OCI-LY1 (cell line): Measurements from ENCODE around the gene ZFHX3.

Experiments
- H2AFZ ChIP-seq: fragments of 200-600 bp; sonication (generic), shearing (Covaris generic); 2 replicates; pipeline ENCODE4 v1.6.0; 2014; ENCODE audit warnings: antibody characterized with exemption, mild to moderate bottlenecking, low read length
- H3F3A ChIP-seq: fragments of 200-600 bp; sonication (generic), shearing (Covaris generic); 2 replicates; pipeline ENCODE4 v1.6.0; 2014; ENCODE audit warnings: mild to moderate bottlenecking, antibody characterized with exemption, low read length, moderate library complexity; ENCODE audit not compliant: insufficient read depth
- H3K27ac ChIP-seq: fragments of 200-600 bp; sonication (generic); 2 replicates; pipeline ENCODE4 v1.5.1; 2014; ENCODE audit warnings: low read length, mixed run types, mild to moderate bottlenecking, low read depth; ENCODE audit not compliant: poor library complexity, severe bottlenecking
- H3K27me3 ChIP-seq: fragments of 200-600 bp; sonication (generic); 2 replicates; pipeline ENCODE4 v1.6.0; 2014; ENCODE audit warnings: antibody characterized with exemption, mild to moderate bottlenecking, low read length, moderate library complexity; ENCODE audit not compliant: insufficient read depth
- H3K36me3 ChIP-seq: fragments of 200-600 bp; sonication (generic); 2 replicates; pipeline ENCODE4 v1.6.1; 2014; ENCODE audit warnings: mild to moderate bottlenecking, antibody characterized with exemption, low read length, moderate library complexity, mixed read lengths; ENCODE audit not compliant: insufficient read depth
- H3K4me1 ChIP-seq: fragments of 200-600 bp; sonication (generic); 2 replicates; pipeline ENCODE4 v1.5.1; 2014; ENCODE audit warnings: mild to moderate bottlenecking, low read length, moderate library complexity; ENCODE audit not compliant: insufficient read depth, severe bottlenecking
- H3K4me2 ChIP-seq: fragments of 200-600 bp; sonication (generic), shearing (Covaris generic); 2 replicates; pipeline ENCODE4 v1.6.1; 2014; ENCODE audit warnings: low read length
- H3K4me3 ChIP-seq: fragments of 200-600 bp; sonication (generic); 2 replicates; pipeline ENCODE4 v1.5.1; 2014; ENCODE audit warnings: low read length, low read depth, mild to moderate bottlenecking, mixed read lengths; ENCODE audit not compliant: poor library complexity, severe bottlenecking
- H3K79me2 ChIP-seq: fragments of 200-600 bp; shearing (Covaris generic); 2 replicates; pipeline ENCODE4 v1.6.1; 2016; ENCODE audit warnings: mixed run types, low read length, mixed read lengths; ENCODE audit not compliant: insufficient read depth
- H3K9ac ChIP-seq: fragments of 200-600 bp; sonication (generic), shearing (Covaris generic); 2 replicates; pipeline ENCODE4 v1.6.1; 2014; ENCODE audit warnings: mild to moderate bottlenecking, low read length, mixed read lengths
- H3K9me2 ChIP-seq: fragments of 200-600 bp; sonication (generic), shearing (Covaris generic); 2 replicates; pipeline ENCODE4 v1.6.1; 2014; ENCODE audit warnings: low read depth, mild to moderate bottlenecking, low read length, mixed read lengths
- H3K9me3 ChIP-seq: fragments of 200-600 bp; shearing (Covaris generic); 2 replicates; pipeline ENCODE4 v1.6.1; 2014; ENCODE audit warnings: low read length, mixed read lengths
- H4K20me1 ChIP-seq: fragments of 200-600 bp; sonication (generic), shearing (Covaris generic); 2 replicates; pipeline ENCODE4 v1.6.0; 2016; ENCODE audit warnings: mild to moderate bottlenecking, low read length; ENCODE audit not compliant: insufficient read depth
- EZH2 ChIP-seq: fragments of 200-600 bp; sonication (generic), shearing (Covaris generic); IDR thresholded peaks from 2 replicates; pipeline ENCODE4 v1.8.0; 2017; ENCODE audit warnings: borderline replicate concordance, mixed run types, mild to moderate bottlenecking, antibody characterized with exemption, low read length, moderate library complexity, mixed read lengths
- TF ChIP-seq, protein P1 (sequence below): fragments of 200-600 bp; sonication (generic), shearing (Covaris generic); IDR thresholded peaks from 2 replicates; pipeline ENCODE4 v1.5.1; 2017; ENCODE audit warnings: mild to moderate bottlenecking, antibody characterized with exemption, low read length, moderate library complexity, mixed read lengths

ZFHX3 gene

DNA sequence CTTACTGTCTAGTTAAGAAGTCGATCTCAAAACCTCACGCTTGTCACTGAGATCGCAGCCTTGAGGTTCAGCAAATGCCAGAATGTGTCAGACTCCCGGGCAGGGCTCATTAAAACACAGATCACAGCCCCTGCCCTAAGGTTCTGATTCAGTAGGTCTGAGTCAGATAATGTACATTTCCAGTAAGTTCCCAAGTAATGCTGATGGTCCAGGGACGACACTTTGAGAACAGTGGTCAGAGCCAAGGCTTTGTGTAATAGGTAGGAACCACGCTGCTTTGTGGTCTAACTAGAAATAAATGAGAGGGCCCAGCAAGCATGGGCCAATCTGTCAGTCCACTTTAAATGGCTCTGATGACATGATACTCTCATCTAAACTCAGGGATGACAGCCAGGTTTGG is 228.6 kb downstream of the ZFHX3 start:
- TF ChIP-seq EZH2 = no peak
- TF ChIP-seq, protein P1, sequence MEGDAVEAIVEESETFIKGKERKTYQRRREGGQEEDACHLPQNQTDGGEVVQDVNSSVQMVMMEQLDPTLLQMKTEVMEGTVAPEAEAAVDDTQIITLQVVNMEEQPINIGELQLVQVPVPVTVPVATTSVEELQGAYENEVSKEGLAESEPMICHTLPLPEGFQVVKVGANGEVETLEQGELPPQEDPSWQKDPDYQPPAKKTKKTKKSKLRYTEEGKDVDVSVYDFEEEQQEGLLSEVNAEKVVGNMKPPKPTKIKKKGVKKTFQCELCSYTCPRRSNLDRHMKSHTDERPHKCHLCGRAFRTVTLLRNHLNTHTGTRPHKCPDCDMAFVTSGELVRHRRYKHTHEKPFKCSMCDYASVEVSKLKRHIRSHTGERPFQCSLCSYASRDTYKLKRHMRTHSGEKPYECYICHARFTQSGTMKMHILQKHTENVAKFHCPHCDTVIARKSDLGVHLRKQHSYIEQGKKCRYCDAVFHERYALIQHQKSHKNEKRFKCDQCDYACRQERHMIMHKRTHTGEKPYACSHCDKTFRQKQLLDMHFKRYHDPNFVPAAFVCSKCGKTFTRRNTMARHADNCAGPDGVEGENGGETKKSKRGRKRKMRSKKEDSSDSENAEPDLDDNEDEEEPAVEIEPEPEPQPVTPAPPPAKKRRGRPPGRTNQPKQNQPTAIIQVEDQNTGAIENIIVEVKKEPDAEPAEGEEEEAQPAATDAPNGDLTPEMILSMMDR = no peak
- Histone ChIP-seq H3K4me1 (no peaks in the 10 kb centered on the region), H4K20me1 (no peaks in the 10 kb centered on the region), H2AFZ (no peak overlapping the region), H3K4me2 (no peak overlapping the region), H3K36me3 (no peaks in the 10 kb centered on the region), H3K27ac (no peak overlapping the region), H3K9me3 (no peaks in the 10 kb centered on the region), H3K79me2 (no peaks in the 10 kb centered on the region), H3K4me3 (no peak overlapping the region), H3K9me2 (no peaks in the 10 kb centered on the region), H3K27me3 (no peaks in the 10 kb centered on the region), H3F3A (no peaks in the 10 kb centered on the region), H3K9ac (no peak overlapping the region)

DNA sequence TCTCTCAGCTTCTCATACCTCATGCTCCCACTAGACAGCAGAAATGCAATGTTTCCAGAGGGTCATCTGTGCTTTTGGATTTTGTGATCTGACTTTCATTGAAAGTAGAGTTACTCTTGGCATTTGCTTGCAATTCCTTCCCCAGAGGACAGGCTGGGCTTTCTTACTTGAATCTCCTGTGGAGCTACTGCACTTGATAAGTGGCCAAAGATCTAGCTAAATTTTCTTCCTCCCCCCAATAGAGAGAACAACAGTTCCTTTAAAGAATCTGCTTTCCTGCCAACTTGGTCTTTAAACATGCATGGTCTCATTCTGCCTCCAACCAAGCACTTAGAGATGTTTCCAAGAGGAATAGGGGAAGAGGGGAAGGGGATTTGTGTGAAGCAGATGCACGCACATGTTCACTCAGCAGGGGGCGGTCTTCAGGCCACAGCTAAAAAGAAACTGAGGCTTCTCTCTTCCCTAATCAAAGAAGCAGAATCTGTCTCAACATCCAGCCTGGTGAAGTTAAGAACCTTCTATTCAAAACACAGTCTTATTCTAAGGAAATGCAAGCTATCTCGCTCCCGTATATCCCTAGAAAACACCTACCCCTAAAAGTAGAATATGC is 229.6 kb downstream of the ZFHX3 start:
- no peaks in the 10 kb centered on the region for H3K9me3 ChIP-seq
- no peaks in the 10 kb centered on the region for H3K4me1 ChIP-seq
- H3K9me2 ChIP-seq = no peaks in the 10 kb centered on the region
- H3K9ac ChIP-seq = no peak overlapping the region
- no peak overlapping the region for H3K4me3 ChIP-seq
- no peaks in the 10 kb centered on the region for H3K27me3 ChIP-seq
- H3K4me2 ChIP-seq = no peak overlapping the region
- H3K27ac ChIP-seq = no peak overlapping the region
- H4K20me1 ChIP-seq = no peaks in the 10 kb centered on the region
- no peaks in the 10 kb centered on the region for H3K79me2 ChIP-seq
- H3K36me3 ChIP-seq = no peaks in the 10 kb centered on the region
- no peaks in the 10 kb centered on the region for H3F3A ChIP-seq
- H2AFZ ChIP-seq = no peak overlapping the region
- TF ChIP-seq EZH2 = no peak
- TF ChIP-seq, protein P1 = peak; percentile 55; the same call in 1 of the 2 replicates

DNA sequence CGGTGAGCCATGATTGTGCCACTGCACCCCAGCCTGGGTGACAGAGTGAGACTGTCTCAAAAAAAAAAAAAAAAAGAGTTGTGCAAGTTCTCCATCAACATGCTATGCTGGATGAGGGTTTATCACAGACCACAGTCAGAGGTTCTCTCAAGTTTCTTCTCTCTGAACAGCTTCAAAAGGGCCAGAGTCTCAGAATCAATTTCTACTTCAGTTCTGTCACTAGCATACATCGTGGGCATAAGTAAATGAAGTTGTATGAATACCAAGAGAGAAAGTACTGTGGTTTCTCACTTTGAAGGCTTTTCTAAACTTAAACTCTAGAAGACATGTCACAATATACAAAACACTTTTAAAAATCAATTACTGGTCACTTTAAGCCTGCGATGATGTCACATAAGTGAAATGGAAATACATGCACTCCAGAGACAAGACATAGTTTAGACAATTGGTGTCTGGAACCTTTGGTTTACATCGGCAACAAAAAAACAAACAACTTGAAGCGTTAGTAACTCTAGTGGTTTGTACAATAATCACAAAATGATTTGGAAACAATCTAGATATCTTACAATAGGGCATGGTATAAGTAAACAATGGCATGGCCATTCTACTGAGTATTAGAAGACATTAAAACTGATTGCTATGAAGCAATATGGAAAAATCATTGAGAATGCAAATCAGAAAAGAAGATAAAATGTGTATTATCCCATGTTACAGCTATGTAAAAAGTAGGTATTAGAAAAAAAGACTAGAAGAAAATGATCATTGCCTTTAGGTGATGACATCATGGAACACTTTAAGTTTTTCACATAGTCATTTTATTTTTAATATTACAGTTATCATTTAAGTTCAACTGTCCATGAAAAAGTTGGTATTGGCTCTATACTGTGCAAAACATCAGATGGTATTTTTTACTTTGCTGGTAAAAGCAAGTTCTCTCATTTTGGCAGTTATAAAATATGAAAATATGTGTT is 232.3 kb downstream of the ZFHX3 start:
- Histone ChIP-seq H3K9me2 (no peaks in the 10 kb centered on the region), H3K9ac (no peak overlapping the region), H3K36me3 (no peaks in the 10 kb centered on the region), H3K27ac (no peak overlapping the region), H3F3A (no peaks in the 10 kb centered on the region), H3K4me1 (no peaks in the 10 kb centered on the region), H3K4me2 (no peak overlapping the region), H3K4me3 (no peak overlapping the region), H3K9me3 (no peaks in the 10 kb centered on the region), H3K79me2 (no peaks in the 10 kb centered on the region), H4K20me1 (no peaks in the 10 kb centered on the region), H2AFZ (no peak overlapping the region), H3K27me3 (no peaks in the 10 kb centered on the region)
- TF ChIP-seq, protein P1 = no peak
- TF ChIP-seq EZH2 = no peak
